ENCODE results near the gene ARSI.
A peak's percentile ranks its signal among the peaks of the same experiment; 100 is the strongest.

ARSI gene

DNA sequence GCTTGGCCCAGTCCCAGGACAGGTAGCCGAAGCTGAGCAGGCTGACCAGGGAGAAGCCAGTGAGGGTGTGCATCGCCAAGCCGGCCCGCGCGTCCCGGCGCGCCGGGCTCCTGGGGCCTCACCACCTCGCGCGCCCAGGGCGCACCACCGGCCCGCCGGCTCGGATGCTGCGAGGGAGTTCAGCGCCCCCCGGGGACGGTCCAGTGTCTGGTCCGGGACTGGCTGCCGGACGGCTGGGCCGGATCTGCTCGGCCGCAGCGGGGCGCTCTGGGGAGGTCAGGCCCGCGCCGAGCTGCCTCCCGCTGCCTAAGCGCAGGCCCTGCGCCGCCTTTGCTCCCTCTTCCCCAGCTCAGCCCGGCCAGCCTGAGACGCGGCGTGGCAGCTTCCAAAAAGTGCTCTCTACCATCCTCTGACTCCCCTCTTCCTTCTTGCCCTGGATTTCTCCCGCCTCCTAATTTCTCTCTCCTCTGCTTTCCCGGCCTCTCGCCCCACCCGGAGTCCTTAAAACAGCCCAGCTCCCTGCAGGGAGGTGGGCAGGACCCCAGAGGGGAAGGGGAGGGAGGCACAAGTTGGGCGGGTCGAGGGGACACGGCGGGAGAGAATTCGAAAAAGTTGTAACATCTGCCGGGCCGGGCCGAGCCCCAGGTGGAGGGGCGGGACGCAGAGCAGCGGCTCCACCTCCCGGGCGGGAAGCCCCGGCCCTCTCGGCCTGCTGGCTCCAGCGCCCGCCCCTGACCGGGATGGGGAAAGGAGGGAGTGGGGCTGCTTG, at the start of gene ARSI:
TSS of gene ARSI (minus strand) at position 605 of the 769 bp plus-strand sequence. CDS start at position 73, 532 bp downstream.
- TF ChIP-seq, protein P1, sequence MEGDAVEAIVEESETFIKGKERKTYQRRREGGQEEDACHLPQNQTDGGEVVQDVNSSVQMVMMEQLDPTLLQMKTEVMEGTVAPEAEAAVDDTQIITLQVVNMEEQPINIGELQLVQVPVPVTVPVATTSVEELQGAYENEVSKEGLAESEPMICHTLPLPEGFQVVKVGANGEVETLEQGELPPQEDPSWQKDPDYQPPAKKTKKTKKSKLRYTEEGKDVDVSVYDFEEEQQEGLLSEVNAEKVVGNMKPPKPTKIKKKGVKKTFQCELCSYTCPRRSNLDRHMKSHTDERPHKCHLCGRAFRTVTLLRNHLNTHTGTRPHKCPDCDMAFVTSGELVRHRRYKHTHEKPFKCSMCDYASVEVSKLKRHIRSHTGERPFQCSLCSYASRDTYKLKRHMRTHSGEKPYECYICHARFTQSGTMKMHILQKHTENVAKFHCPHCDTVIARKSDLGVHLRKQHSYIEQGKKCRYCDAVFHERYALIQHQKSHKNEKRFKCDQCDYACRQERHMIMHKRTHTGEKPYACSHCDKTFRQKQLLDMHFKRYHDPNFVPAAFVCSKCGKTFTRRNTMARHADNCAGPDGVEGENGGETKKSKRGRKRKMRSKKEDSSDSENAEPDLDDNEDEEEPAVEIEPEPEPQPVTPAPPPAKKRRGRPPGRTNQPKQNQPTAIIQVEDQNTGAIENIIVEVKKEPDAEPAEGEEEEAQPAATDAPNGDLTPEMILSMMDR (IDR thresholded peaks at IDR 0.05; ENCODE audit: borderline replicate concordance, insufficient read depth, low read depth, low read length): no peak
- no peak within 1 kb of the TSS for H3K4me3 ChIP-seq (ENCODE audit: low read depth, low read length)

DNA sequence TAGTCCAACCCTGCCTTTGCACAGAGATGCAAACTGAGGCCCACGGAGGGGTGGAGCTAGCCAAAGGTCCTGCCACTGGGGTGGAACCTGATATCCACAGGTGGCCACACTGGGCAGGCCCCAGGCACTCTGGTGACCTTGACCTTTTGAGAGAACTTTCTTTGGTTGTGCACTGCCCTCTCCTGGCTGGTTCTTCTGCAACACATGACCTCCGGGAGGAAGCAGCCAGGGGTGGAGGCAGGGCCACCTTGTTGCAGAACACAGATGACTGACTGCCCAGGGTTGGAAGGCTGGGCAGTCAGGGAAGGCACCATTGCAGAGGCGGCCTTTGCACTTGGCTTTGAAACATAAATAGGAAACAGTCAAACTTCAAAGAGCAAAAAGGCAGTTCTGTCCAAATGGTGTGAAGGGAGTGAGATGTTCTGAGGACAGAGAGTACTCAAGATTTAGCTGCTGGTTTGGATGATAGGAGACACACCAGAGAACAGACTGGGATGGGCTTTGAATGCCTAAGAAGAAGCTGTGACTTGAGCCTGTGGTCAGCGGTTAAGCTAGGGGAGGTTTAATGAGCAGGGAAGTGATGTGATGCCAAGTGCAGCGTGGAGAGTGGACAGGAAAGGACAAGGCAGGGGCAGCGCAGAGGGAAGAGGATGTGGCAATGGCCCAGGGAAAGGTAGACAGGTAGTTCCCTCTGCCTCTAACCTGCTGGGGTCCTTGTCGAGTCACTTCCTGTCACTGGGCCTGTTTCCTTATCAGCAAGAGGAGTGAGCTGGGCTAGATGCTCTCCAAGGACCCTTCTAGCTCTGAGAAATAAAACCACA, 48.0 kb upstream of the ARSI start:
- H3K4me3 ChIP-seq (ENCODE audit: low read depth, low read length): no peak overlapping the region
- TF ChIP-seq, protein P1 (IDR thresholded peaks at IDR 0.05; ENCODE audit: borderline replicate concordance, insufficient read depth, low read depth, low read length): peak; percentile 69

DNA sequence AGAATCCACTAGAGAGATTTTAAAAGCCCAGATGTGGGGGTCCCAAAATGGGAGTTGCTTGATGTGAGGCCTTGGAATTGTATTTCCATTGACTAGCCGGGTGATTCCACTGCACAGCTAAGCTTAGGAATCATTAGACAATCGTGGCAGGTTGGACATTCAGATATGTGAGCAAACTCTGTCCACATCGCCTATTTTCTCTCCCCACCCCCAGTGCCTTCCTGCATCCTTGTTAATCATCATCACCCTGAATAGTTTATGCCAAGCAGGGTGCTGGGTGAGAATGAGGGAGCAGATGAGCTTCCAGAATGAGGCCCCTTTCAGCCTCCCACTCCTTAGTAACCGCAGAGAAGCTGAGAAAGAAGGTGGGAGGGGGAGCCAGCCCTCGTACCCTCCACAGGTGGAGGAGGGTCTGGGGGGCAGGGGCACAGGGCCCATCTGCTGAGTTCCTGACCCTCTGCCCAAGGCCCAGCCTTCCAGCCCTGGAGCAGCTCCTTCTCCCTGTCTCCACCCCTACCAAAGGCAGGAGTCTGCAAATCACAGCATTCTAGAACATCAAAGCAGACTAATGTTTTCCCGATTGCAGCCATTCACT, 47.1 kb upstream of the ARSI start:
- TF ChIP-seq, protein P1 (IDR thresholded peaks at IDR 0.05; ENCODE audit: borderline replicate concordance, insufficient read depth, low read depth, low read length): no peak
- no peak overlapping the region for H3K4me3 ChIP-seq (ENCODE audit: low read depth, low read length)

DNA sequence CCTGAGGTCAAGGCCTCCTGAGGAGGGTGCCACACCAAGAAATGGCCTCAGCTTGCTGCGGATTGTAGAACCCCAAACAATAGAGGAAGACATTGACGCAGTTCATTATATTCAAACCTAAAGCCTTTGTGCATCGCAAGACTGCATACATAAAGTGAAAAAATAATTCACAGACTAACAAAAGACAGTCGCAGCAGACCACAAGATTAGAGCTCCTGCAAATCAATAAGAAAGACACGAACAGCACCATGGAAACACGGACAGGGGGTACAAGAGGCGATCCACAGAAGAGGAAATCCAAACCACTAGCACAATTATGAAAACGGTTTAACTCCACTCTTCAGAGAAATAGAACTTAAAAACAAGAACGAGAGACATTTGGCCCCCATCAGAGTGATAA, 44.7 kb upstream of the ARSI start:
- H3K4me3 ChIP-seq (ENCODE audit: low read depth, low read length): no peak overlapping the region
- TF ChIP-seq, protein P1 (IDR thresholded peaks at IDR 0.05; ENCODE audit: borderline replicate concordance, insufficient read depth, low read depth, low read length): no peak

DNA sequence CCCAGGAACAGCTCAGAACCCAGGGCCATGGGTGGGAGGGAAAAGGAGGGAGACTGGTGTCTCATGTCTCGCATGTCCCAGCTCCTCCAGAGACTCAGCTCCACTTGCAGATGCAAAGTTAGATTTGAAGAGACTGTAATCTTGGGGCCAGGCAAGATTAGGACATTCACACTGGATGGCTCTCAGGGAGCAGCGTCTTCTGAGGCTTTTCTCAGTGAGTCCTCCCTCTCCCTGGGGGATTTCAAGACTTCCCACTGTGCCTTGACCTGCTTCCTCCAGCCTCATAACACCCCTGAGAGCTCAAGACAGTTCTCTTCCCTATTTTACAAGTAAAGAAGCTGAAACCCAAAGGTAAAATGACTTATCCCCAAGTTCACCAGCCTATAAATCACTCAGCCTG, 44.3 kb upstream of the ARSI start:
- no peak overlapping the region for H3K4me3 ChIP-seq (ENCODE audit: low read depth, low read length)
- TF ChIP-seq, protein P1 (IDR thresholded peaks at IDR 0.05; ENCODE audit: borderline replicate concordance, insufficient read depth, low read depth, low read length): no peak

DNA sequence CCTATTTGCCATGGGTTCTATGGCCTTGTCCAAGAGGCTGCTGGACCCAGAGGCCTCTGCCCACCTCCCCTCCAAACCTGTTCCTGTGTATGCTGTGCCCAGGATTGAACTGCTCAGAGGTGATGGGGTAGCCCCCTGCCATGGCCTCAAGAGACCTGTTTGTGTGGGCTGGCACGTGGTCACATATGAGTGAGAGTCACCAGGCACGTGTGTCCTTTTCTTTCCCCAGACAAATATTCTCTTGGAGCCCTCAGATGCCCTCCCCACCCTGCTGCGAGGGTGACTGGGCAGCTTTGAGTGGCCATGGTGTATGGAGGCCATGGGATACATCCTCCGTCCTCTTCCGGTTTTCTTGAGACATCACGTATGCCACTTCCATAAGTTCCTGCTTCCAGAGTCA, 43.9 kb upstream of the ARSI start:
- no peak overlapping the region for H3K4me3 ChIP-seq (ENCODE audit: low read depth, low read length)
- TF ChIP-seq, protein P1 (IDR thresholded peaks at IDR 0.05; ENCODE audit: borderline replicate concordance, insufficient read depth, low read depth, low read length): no peak
